GM12873 (cell line): ENCODE data around the gene TIMM10B.

ENCODE experiments used
- CTCF ChIP-seq: IDR thresholded peaks from 2 replicates; pipeline ENCODE4 v1.5.1; 2012; ENCODE audit warnings: low read depth, mild to moderate bottlenecking, moderate library complexity, low read length, control low read depth; ENCODE audit not compliant: insufficient read depth; ENCODE audit errors: missing control alignments

Gene TIMM10B

GRCh38 chr11:6457581-6458320 is 23.6 kb upstream of the TIMM10B start:
- TF ChIP-seq CTCF: no peak

GRCh38 chr11:6458352-6459098 is 22.8 kb upstream of the TIMM10B start:
- no peak for TF ChIP-seq CTCF

- TF ChIP-seq CTCF: no peak
Observed at GRCh38 chr11:6459099-6459450, 22.2 kb upstream of the TIMM10B start.

- no peak for TF ChIP-seq CTCF
Observed at GRCh38 chr11:6468712-6469495, 12.4 kb upstream of the TIMM10B start.

- no peak for TF ChIP-seq CTCF
Observed at GRCh38 chr11:6469599-6469998, 11.7 kb upstream of the TIMM10B start.

DNA sequence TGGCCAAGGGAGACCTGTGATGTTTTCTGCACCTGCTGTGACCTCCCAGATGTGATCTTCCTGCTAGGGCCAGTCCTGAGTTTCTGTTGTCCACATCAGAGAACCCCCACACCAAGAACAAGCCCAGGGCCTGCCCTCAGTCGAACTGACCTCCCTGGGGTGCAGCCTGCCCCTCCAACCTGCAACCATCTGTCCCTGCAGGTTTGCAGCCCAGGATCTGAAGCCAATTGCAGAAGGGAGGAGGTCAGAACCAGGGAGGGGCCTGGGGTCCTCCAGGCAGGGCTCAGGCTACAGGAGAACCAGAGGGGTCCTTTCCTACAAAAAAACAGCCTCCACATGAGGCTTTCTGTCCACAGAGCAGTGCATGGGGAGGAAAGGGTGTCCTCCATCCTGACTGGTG is 8.4 kb upstream of the TIMM10B start:
- TF ChIP-seq CTCF: no peak

DNA sequence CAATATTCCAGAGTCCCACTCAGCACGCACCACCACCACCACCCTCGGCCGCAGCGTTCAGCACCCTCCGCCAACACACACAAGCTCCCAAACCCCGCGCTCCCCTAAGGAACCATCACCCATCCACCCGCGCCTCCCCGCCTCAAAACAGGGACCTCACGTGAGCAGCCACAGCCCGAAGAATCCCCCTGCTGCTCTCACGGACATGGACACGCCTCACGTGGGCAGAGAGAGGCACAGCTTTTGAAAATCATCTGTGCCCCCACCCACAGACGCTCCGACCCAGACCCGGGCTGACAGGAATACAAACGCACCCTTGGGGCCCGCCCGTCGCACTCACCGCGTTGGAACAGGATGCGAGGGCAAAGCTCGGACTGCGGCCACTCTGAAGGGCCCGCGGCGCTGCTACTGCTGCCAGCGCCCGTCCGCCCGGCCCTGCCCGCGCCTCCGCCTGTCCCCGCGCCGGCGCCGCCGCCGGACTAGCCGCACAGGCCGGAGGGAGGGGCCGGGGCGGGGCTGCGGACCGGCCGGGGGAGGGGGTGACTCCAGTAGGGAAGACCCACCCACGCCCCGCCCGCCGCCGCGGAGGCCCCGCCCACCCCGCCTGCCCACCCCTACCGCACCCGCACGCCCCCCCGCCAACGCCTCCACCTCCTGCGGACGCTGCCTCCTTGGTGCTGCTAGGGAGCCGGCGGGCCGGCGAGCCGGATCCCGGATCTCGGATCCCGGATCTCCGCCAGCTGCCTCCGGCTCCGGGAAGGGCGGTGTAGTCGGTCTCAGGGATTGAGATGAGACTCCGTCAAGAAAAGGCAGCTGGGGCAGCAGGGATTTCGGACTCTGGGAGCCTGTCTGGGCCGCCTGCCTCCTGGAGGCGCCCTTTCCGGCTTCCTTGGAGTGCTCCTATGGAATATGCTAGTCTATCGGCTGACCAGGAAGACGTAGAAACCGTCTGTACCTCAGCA is 7.6 kb upstream of the TIMM10B start, which contains the start of gene TRIM3:
Gene TRIM3, minus strand, starts transcription at position 491 of the 962 bp plus-strand sequence. CDS start 8,246 bp downstream, outside the sequence.
- no peak for TF ChIP-seq CTCF
